Fibroblast of peridontal ligament (primary cell): Measurements from ENCODE around the gene RASGRP1.

ENCODE experiments used
- DNase-seq: peaks from one replicate; pipeline ENCODE4 v3.0.0-alpha.2; 2010; ENCODE audit errors: extremely low read depth

The RASGRP1 gene

DNA sequence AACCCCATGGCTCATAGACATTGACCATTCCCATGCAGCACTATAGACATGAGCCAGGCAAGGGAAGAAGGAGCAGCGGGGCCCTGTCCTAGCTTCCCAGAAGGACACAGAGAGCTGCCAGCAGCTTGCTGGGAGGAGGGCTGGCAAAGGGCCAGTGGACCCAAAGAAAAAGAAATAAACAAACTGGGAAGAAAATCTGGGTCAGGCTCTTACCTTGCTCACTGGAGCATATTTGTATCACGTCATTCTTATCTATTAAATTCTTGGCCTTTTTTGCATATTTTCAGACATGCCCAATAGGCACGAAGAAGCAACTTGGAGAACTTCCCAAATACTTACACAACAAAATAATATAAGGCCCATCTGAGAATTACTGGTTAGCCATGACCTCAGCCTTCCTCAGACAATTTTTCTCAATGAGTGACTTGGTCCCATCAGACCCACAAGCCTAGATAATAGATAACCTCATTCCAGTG is 28.4 kb downstream of the RASGRP1 start:
- DNase-seq: peak; percentile 62

DNA sequence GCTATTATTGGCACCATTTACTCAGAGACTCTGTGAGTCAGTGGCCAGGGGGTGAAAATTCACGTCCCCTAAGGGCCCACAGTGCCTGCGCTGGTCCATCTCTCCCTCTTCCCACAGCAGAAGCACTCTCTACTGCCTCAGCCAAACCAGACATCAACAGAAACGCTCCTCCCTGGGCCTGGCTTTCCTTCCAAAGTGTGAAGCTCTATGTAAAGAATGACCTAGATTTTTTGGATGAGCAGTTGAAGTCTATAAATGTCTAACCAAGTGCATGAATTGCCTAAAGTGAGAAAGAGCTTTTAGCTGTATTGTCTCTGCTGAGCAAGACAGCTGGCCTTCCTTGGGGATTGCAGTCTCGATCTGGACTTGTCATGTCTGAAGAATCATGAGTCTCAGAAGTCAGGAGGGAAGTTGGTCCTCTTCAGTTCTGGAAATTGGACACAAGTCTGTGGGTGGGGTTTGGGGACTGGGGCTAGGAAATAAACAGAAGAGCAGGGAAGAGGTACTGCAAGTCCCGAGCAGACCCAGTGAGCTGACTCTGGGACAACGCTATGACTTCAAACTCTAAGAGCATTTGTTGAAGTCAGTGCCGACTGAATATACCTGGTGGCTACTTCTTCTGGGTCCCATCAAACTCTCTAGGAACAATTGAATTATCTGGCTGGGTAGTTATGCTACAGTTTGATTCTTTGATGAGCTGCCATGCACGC is 29.0 kb downstream of the RASGRP1 start:
- DNase-seq: no peak

DNA sequence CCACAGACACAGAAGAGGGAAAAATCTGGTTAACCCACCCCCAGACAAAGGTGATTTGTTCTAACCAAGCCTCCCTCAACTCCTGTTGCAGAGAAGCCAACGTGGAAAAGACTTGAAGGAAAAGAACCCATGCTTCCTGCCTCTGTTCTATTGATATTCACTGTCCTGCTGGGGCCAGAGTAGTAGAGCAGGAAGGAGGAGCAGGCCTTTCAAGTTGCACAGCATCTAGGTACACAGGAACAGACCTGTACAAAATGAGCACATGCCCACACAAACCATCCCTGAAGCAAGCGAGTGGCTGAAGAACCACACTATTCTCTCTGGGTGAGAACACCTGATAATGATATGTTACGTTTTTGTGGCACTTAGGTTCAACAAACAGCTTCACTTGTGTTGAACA is 29.9 kb downstream of the RASGRP1 start:
- no peak for DNase-seq

DNA sequence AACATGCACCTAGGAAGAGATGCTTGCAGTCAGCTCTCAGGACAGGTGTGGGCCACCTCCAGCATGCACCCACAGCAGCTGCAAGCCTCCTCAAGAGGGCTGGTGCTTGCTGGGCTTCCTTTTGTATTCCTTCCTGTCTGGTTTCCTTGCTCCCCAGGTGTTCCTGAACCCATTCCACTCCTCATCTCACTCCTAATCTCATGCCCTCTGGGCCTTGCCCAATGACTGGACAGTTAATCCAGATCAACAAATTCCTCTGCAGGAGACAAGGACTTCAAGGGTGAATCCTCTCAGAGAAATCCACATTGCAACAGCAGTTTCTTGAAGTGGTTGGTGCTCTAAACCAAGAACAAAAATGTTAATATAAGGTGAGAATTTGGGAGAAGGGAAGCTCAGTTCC is 30.7 kb downstream of the RASGRP1 start:
- DNase-seq: no peak

DNA sequence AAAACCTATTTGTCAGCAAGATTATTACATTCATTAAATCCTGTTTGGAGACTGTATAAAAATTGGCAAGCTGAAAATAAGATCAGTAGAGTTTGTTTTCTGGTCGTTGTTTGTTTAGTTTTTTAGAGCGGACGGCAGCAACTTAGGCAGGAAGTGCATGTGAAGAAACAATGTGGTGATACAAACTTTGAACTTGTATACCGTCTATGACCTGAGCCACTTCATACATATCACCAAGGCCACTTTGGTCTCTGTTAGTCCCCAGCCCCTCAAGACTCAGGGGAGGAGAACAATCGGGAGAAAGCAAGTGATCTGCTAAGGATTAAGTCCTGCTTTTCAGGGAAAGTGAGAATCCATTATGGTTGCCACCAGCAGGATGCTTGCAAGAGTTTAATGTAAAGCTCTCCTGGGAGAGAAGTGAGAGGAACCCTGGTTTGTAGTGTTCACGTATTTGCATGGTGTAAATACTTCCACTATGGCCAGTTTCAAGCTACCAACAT is 31.1 kb downstream of the RASGRP1 start:
- no peak for DNase-seq

DNA sequence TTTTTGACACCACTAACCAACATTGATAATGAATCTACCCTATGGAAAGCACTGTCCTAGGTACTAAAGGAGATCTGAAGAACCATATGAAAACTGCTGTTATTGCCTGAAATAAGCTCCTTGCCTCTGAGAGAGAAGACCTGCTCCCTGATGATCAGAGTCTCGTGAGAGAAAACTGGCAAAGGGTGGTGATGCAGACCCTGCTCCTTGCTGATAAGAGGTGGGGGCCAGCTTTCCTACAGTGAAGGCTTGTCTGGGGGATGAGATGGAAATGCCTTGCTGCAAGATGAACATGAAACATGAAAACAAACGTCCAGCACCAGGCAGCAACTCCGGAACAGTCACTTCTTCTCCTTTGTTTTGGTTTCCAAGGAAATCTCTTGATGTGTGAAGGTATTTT is 31.9 kb downstream of the RASGRP1 start:
- DNase-seq: no peak

DNA sequence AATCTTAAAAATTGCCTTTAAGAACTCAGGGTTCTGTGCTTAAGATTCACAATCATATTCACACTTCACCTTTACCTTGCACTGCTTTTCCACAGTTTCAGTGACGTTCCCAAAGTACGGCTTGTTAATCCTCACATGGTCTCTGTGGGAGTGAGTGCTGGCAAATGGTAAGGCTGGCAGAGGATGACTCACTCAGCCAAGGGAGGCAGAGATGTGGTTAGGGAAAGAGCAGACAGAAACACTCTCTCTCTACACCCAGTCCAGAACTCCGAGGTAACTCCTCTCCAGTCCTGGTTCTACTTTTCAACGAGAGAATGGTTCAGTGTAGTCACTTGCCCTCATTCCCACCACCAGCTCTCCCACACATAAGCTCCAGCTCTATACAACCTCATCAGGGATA is 33.1 kb downstream of the RASGRP1 start:
- peak; percentile 48 for DNase-seq

DNA sequence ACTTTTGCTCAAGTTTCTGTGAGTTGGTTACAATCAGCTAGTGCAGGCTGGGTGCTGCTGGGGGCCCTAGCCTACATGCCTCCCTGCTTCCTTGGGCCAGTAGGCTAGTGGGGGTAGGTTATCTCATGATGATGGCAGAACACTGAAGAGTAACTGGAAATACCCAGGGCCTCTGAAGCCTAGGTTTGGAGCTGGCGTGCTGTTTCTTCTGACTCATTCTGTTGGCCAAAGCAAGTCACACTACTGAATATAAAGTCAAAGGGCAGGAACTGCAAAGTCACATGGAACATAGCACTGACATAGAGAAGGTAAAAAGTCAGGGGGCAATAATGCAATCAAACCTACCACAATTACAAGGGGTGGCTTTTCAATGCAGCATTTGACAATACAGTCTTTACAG is 34.5 kb downstream of the RASGRP1 start:
- DNase-seq: no peak

DNA sequence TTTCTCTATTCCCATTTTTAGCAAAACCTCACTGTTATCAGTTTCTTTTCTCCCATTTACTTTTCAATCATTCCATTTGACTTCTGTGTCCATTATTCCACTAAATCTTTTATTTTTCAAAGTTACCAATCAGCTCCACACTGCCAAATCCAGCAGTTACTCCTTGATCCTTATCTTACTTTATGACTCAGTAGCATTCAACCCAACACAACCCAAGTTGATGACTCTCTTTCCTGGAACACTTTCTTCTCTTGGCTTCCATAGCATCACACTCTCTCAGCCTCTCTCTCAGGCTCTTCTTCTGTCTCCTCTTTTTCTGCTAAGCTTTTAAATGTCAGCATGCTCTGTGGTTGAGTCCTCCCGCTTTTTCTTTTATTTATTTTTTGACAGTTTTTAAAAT is 36.3 kb downstream of the RASGRP1 start:
- DNase-seq: peak; percentile 6

DNA sequence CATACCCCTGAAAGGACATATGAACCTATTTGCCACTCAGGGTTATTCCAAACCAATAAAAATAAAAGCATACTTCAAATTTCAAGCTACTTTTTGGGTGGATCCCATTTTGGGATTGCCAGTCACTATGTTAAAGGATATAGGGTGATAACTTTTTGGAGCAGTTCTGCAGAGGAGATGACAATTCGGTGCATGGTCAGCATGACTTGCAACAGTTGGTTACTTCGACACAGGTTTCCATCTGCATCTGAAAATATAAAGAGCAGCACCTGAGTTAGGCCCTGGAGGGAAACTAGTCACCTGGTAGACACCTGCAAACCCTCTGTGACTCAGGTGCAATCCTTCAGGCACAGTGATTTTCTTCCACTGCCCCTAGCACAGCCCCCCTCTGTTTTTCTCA is 38.5 kb downstream of the RASGRP1 start:
- no peak for DNase-seq

DNA sequence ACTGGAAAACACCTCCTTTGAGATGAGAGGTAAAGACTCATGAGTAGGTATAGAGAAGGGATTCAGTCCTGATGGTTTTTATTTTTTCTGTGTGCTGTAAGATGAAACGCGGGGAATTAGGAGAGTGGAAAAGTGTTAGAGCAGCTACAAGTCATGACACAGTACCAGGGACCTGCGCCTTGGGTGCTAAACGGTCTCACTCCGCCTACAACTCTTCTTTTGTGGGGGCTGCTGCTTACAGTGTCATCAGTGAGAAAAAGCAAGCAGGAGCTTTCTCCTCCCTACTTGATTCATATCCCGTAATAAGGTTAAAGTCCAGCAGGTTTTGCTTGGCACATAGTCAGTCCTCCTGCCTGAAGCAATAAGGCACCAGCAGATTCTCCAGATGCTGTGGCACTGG is 39.1 kb downstream of the RASGRP1 start:
- no peak for DNase-seq

DNA sequence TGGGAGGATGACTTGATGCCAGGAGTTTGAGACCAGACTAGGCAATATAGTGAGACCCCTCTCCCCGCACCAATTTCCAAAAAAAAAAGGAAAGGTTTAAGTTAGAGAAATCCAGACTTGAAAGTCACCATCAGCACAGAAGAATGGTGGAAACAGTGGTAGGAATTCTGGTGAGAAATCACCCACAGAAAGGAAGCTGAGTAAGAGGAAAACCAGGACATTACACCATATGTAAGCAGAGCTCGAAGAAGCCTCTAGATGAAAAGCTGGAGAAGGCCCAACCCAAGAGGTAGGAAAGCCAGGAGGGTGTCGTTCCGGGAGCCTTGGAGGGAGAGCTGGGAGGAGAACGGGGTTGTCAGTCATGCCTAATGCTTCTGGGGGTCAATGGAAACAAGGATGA is 40.5 kb downstream of the RASGRP1 start:
- no peak for DNase-seq

DNA sequence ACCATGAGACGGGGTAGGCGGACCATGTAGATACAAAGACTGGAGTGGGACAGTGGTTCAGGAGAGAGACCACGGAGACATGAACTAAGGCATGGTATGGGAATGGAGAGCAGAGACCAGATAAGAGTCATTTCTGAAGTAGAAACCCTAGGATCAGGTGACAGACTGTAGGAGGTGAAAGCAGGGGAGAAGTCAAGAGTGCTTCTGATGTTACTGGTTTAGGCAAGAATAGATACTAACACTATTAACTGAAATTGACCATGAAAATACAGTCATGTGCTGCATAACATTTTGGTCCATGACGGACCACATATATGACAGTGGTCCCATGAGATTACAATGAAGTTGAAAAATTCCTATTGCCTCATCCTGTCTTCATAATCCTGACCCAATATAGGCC is 41.7 kb downstream of the RASGRP1 start:
- DNase-seq: no peak

DNA sequence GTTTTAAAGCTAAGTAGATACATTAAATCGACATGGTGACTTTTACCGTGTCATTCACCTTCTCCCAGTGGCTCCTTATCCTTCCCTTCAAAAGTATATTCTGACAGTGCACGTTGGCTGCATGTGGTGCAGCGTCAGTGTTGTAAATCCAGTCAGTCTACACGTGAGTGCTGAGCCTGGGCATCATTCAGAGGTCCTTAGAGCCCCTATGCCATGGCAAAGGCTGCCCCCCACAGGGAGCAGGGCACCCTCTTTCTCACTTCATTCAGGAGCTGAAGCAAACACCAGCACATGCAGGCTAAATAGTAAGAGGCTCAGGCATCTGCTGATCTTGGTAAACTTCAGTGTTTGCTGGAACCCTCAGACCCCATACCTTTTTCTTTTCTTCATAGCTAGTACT is 43.3 kb downstream of the RASGRP1 start:
- DNase-seq: no peak

DNA sequence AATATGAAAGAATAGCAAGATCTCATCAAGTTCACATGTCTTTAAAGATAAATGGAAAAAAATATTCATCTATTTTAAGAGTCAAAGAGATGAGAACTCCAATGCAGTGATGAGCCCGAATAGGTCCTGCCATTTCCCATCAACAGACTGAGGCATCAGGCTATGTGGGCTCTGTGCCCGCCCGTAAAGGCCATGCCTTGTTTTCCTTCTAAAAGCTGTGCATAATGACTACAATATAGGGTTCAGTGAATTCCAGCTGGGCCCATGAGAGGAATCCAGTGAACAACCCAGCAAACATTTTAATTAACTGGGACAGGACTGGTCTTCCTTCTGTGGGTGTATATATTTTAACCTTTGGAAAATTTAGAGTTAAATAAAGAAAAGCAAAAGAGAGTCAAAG is 44.6 kb downstream of the RASGRP1 start:
- no peak for DNase-seq

DNA sequence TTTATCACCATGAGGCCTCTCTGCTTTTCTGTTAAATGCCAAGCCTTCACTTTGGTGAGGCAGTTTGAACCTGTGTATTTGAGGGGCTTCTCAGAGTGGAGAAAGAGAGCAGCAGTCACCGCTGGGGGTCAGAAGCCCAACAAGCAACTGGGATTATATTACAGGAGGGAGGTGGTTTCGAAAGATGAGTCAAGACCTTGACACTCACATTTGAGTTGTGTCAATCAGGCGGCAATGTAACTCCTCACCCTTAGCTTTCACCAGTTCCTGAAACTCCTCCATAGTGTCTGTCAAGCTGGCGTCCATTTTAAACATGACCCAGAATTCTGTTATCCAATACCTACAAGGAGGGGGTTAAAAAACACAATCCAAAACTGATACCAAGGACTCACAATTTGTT is 46.5 kb downstream of the RASGRP1 start:
- DNase-seq: no peak

DNA sequence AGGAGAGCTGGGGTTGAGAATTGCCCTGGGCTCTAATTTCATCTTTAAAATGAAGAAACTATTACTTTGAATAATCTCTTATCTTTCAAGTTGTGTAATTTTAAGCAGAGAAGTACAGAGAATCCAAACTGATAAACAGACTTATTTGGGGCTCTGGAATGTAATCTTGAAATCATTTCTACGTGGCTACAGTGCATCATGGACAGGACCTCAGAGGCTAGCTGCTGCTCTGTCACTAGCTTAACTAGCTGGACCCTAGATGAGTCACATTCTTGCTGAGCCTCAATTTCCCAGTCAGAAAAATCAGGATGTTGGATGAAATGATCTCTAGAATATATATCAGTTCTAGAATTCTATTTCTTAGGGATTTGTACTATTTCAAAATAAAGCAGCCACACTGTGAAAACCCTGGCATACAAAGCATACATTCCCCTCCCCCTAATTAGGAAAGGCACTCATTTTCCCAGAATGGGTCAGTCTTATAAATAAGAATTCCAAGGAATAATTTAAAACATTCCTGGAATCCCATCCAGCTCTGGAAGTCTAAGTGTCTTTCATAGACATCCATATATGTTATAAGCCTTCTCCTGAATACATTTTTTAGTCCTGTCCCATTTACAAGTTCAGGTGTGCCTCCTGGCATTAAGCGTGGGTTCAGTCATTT is 47.2 kb downstream of the RASGRP1 start:
- no peak for DNase-seq

DNA sequence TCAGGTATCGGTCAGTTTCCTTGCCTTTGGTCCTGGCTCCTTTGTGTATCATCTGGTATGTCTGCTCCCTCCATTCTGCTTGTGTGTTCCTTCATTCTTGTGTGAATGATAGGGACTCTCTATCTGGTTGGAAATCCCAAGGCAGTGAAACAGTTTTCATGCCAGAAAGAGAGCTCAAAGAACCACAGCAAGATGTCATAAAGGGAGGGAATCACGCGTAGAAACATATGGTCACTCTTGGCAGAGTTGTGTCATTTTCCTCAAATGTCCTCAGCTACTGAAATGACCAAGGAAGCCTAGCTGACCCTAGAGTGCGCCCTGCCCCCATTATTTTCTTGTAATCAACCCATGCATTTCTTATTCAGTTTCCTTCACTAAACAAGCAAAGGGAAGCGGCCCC is 48.0 kb downstream of the RASGRP1 start:
- no peak for DNase-seq

DNA sequence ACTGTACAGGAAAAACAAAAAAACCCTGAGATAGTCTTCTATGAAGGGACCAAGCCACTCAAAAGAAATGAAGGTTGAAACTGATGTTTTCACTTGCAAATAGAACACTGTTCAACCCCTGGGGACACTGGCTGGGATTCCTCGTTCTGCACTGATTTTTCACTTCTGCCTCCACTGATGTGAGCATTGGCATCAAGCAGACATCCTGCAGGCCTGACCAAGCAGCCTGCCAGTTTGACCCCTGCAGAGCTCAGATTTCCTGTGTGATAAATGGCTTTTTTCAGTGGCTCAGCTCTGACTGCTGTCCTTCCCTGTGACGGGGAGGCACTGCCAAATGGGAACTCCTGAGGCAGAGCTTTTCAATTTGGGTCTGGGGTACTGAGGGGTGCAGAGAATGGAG is 50.0 kb downstream of the RASGRP1 start:
- DNase-seq: no peak

DNA sequence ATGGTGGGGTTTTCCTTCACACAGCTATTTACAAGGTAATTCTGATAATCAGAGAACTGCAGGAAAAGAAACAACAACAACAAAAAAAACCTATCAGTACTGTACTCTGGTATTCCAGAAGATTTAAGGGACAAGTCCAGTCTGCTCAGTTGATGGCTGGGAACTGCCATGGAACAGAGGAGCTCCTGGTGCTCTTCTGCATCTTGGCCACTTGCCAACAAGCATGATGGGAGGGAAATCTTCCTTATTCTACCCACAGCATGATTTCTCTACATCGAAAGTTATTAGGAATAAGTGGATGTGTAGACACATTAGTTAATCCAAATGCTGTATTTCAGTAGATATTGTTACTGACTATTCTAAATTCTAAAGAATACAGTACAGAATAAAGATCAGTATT is 51.7 kb downstream of the RASGRP1 start:
- DNase-seq: no peak

DNA sequence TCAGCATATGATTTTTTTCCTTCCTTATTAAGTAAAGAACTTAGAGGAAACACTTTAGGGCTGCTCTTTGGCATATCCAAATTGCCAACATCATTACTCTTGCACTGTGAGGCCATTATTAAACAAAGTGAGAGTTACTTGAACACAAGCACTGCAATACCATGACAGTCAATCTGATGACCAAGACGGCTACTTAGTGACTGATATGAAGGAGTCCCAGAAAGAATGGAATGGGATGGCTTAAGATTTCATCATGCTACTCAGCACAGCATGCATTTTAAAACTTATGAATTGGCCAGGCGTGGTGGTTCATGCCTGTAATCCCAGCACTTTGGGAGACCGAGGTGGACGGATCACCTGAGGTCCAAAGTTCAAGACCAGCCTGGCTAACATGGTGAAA is 55.5 kb downstream of the RASGRP1 start:
- peak; percentile 7 for DNase-seq

DNA sequence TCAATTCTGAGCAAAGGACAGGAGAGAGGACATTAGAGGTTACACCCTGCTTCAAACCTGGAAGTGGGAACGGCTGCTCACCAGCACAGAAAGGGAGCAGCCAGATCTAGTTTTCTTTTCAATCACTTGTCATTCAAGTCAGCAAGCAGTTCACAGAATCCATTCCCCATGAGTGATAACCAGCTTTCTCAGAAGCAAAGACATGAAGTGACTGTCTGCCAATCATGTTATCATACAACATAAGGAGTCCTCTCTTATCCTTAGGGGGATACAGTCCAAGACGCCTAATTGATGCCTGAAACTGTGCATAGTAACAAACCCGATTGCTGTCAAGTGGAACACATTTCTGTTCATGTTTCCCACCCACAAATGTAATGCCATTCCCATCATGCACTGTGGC is 56.0 kb downstream of the RASGRP1 start:
- no peak for DNase-seq

DNA sequence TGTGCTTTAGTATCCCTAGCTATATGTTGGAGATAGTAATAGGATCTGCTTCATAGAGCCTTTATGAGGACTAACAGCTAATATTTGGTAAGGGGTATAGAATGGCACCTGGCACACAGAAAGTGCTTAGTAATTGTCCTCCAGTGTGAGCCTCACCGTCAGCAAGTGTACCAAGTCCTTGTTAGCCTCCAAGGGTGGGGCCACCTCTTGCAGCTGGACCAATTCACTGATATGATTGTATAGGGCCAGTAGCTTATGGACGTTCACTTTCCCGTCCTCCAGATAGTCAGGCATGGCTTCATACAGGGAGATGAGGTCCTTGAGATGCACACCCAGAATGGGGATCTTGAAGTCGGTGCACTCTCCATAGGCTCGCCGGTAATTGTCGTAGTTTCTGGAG is 57.0 kb downstream of the RASGRP1 start:
- DNase-seq: no peak

DNA sequence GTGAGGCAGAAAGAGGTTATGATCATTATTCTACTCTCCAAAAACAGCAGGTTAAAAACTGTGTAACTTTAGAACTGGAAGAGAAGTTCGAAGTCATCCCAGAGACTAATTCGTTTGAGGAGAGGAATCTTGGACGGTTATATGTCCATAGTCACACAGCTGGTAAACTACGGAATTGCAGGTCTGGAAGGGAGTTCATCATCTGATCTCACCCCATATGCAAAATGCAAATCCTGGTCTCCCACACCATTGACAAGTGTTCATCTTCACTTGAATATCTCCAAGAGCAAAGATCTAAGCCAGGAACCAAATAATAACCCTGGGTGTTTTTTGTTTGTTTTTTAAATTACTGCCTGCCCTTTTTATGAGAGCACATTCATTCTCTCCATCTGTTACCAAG is 57.6 kb downstream of the RASGRP1 start:
- DNase-seq: no peak
